Neutrophil (primary cell): ENCODE measurements around the gene ENDOD1.

Experiments used
- H3K27ac ChIP-seq: fragments of 200-600 bp; sonication (generic); 2 replicates; pipeline ENCODE4 v1.5.1; 2016; ENCODE audit warnings: mild to moderate bottlenecking, moderate library complexity
- H3K27me3 ChIP-seq: fragments of 200-600 bp; sonication (generic); 2 replicates; pipeline ENCODE4 v1.6.0; 2016; ENCODE audit warnings: mild to moderate bottlenecking
- H3K36me3 ChIP-seq: fragments of 200-600 bp; sonication (generic); 2 replicates; pipeline ENCODE4 v1.5.1; 2017
- H3K4me1 ChIP-seq, 2 experiments: fragments of 200-600 bp in 1 of 2; sonication (generic) in 1 of 2; 1 replicate in 1 of 2; 2 replicates in 1 of 2; pipeline versions ENCODE4 v1.5.1 to v1.6.1; 2013 to 2016; ENCODE audit warnings: low read depth in 1 of 2, low read length in 1 of 2, mild to moderate bottlenecking in 1 of 2, moderate library complexity in 1 of 2; ENCODE audit not compliant: control insufficient read depth in 1 of 2, insufficient read depth in 1 of 2
- H3K4me3 ChIP-seq, 2 experiments: fragments of 200-600 bp in 1 of 2; sonication (generic) in 1 of 2; 1 replicate in 1 of 2; 2 replicates in 1 of 2; pipeline ENCODE4 v1.5.1; 2013 to 2016; ENCODE audit warnings: low read depth in 1 of 2, low read length in 1 of 2, mild to moderate bottlenecking in 1 of 2, moderate library complexity in 1 of 2
- H3K9me3 ChIP-seq: fragments of 200-600 bp; sonication (generic); 2 replicates; pipeline ENCODE4 v1.5.1; 2016
- TF ChIP-seq, protein P1 (sequence below): fragments of 200-600 bp; sonication (generic); IDR thresholded peaks from 2 replicates; pipeline ENCODE4 v1.5.1; 2016; ENCODE audit warnings: antibody characterized with exemption

Gene ENDOD1

DNA sequence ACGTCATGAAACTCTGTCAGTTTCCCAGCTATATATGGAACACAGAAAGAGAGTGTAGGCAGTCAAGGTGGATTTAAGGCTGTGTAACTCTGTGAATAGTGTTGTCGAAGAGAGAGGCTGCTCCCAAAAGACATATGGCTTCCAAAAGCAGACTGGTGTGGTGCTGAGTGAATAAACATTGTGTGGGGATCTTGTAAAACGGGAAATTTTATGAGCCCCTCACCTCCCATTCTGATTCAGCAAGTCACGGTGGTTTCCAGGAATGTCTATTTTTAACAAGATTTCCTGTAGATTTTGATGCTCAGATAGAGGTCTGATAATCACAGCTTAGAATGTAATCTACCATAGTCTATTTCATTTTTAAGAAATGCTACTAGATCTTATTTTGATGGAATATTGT, 73.5 kb downstream of the ENDOD1 start:
- no peak overlapping the region for H3K27ac ChIP-seq
- H3K27me3 ChIP-seq: no peaks in the 10 kb centered on the region
- H3K36me3 ChIP-seq: no peaks in the 10 kb centered on the region
- TF ChIP-seq, protein P1, sequence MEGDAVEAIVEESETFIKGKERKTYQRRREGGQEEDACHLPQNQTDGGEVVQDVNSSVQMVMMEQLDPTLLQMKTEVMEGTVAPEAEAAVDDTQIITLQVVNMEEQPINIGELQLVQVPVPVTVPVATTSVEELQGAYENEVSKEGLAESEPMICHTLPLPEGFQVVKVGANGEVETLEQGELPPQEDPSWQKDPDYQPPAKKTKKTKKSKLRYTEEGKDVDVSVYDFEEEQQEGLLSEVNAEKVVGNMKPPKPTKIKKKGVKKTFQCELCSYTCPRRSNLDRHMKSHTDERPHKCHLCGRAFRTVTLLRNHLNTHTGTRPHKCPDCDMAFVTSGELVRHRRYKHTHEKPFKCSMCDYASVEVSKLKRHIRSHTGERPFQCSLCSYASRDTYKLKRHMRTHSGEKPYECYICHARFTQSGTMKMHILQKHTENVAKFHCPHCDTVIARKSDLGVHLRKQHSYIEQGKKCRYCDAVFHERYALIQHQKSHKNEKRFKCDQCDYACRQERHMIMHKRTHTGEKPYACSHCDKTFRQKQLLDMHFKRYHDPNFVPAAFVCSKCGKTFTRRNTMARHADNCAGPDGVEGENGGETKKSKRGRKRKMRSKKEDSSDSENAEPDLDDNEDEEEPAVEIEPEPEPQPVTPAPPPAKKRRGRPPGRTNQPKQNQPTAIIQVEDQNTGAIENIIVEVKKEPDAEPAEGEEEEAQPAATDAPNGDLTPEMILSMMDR: no peak
- peaks cover 0 to 12% of the 10 kb centered on the region in 2 experiments for H3K4me1 ChIP-seq
- H3K4me3 ChIP-seq: no peak overlapping the region
- no peaks in the 10 kb centered on the region for H3K9me3 ChIP-seq

DNA sequence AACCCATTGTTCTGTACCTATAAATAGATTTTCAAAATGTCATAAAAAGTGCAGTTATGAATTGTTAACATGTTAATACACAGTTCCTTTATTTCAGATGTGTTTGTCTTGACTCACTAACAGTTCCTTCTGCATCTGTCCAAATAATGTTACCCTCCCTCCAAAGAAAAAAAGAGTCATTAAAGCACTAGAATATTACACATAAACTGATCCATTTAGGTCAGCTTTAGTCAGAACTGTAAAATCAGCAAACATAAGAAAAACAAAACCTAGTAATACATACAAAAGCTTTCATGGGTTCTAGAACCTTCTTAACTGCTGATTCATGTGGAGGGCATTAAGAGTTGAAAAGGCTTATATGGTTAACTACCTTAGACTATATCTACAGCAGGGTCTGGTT, 76.0 kb downstream of the ENDOD1 start:
- Histone ChIP-seq H3K36me3 (peaks cover 9% of the 10 kb centered on the region), H3K27ac (no peak overlapping the region), H3K27me3 (no peaks in the 10 kb centered on the region), H3K4me3 (no peak overlapping the region), H3K4me1 (peaks cover 0 to 12% of the 10 kb centered on the region in 2 experiments), H3K9me3 (no peaks in the 10 kb centered on the region)
- TF ChIP-seq, protein P1: no peak

DNA sequence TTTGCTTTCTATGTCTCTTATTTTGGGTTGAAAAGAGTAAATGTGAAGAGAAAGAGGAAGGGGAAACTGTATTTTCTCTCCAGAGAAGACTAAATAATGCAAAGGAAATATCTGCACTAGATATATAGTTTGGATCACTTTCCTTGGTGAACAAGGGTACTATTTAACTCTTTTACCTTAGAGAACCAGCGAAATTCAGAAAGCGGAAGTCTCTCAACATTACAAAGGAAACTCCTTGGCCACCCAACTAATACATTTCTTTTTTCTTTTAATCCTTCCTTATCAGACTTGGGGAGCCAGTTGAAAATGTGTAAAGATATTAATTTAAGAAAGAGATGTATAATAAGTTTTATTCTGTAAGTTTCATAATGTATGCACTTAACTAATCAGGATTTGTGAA, 77.1 kb downstream of the ENDOD1 start:
- TF ChIP-seq, protein P1: no peak
- no peaks in the 10 kb centered on the region for H3K27me3 ChIP-seq
- no peak overlapping the region for H3K4me3 ChIP-seq
- peaks cover 20% of the 10 kb centered on the region for H3K36me3 ChIP-seq
- peaks cover 0 to 12% of the 10 kb centered on the region in 2 experiments for H3K4me1 ChIP-seq
- H3K27ac ChIP-seq: peak overlapping the region; percentile 30
- H3K9me3 ChIP-seq: no peaks in the 10 kb centered on the region

DNA sequence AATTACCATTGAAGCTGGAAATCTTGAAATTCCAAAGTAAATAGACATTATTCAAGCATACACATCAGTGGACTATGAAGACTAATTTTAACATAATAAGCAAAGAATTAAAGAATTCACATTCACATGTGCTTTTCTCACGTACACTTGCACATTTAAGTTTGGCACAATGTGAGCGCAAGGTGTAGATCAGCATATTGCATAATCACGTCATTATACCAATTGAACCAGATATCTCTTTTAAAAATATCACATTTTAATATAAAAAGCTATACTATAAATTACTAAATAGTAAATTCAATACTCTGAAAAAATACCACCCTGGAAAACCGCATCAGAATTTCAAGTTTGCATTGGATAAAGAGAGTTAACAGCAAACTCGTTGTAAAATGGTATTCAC, 80.6 kb downstream of the ENDOD1 start:
- Histone ChIP-seq H3K27ac (no peak overlapping the region), H3K4me1 (peaks cover 0 to 12% of the 10 kb centered on the region in 2 experiments)

DNA sequence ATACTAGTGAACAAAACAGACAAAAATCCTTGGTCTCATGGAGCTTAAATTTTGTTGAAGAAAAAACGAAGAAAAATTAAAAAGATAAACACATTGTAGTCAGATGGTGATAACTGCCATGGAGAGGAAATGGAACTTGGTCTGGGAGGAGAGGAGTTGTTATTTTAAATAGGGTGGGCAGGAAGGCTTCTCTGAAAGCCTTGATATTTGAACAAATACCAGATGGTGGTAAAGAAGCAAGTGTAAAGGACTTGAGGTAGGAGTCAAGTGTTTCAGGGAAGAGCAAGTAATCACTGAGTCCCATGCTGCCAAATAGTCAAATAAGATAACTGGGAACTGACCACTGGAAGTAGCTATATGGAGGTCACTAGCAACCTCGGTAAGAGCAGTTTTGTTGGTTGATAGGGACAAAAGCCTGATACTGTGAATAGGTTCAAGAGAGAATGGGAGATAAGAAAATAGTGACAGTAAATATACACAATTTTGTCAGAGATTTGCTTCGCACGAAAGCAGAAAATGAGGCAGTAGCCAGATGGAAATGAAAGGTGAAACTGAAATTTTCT, 86.3 kb downstream of the ENDOD1 start:
- Histone ChIP-seq H3K9me3 (no peaks in the 10 kb centered on the region), H3K4me1 (no peaks in the 10 kb centered on the region), H3K27me3 (no peaks in the 10 kb centered on the region), H3K4me3 (no peak overlapping the region), H3K36me3 (peaks cover 96% of the 10 kb centered on the region), H3K27ac (no peak overlapping the region)
- TF ChIP-seq, protein P1: no peak

More for the DNA sequence above, 80.6 kb downstream of the ENDOD1 start:
- TF ChIP-seq, protein P1: no peak
- H3K36me3 ChIP-seq: peaks cover 52% of the 10 kb centered on the region
- H3K4me3 ChIP-seq: no peak overlapping the region
- H3K9me3 ChIP-seq: no peaks in the 10 kb centered on the region
- no peaks in the 10 kb centered on the region for H3K27me3 ChIP-seq
